GM12864 (cell line): ENCODE measurements around the gene CFHR3.
"Not testable (repeated sequence)": the region's sequence is repeated elsewhere in the genome, so short reads cannot be mapped to it uniquely, and the experiment has no call there.

Experiments used
- DNase-seq: peaks from one replicate; pipeline ENCODE4 v3.0.0-alpha.2; 2011; ENCODE audit warnings: low read depth
- H3K4me3 ChIP-seq: 2 replicates; pipeline ENCODE4 v1.5.1; 2011; ENCODE audit warnings: mild to moderate bottlenecking, low read depth, low read length, control low read depth
- TF ChIP-seq, protein P1 (sequence below): IDR thresholded peaks from 2 replicates; pipeline ENCODE4 v1.5.1; 2011; ENCODE audit warnings: low read depth, mild to moderate bottlenecking, moderate library complexity, low read length, control low read depth, inconsistent platforms; ENCODE audit errors: missing control alignments

CFHR3 gene

GRCh38 chr1:196773713-196774112 lies 927 bp upstream of the CFHR3 start:
- H3K4me3 ChIP-seq: no peak overlapping the region
- TF ChIP-seq, protein P1, sequence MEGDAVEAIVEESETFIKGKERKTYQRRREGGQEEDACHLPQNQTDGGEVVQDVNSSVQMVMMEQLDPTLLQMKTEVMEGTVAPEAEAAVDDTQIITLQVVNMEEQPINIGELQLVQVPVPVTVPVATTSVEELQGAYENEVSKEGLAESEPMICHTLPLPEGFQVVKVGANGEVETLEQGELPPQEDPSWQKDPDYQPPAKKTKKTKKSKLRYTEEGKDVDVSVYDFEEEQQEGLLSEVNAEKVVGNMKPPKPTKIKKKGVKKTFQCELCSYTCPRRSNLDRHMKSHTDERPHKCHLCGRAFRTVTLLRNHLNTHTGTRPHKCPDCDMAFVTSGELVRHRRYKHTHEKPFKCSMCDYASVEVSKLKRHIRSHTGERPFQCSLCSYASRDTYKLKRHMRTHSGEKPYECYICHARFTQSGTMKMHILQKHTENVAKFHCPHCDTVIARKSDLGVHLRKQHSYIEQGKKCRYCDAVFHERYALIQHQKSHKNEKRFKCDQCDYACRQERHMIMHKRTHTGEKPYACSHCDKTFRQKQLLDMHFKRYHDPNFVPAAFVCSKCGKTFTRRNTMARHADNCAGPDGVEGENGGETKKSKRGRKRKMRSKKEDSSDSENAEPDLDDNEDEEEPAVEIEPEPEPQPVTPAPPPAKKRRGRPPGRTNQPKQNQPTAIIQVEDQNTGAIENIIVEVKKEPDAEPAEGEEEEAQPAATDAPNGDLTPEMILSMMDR: no peak
- DNase-seq: no peak

GRCh38 chr1:196774175-196774574 lies 465 bp upstream of the CFHR3 start:
- no peak overlapping the region for H3K4me3 ChIP-seq
- no peak for DNase-seq
- TF ChIP-seq, protein P1: no peak

GRCh38 chr1:196777603-196778002 lies 3.0 kb downstream of the CFHR3 start:
- DNase-seq: no peak
- no peak overlapping the region for H3K4me3 ChIP-seq
- TF ChIP-seq, protein P1: no peak

- no peak overlapping the region for H3K4me3 ChIP-seq
- no peak for DNase-seq
- TF ChIP-seq, protein P1: no peak
These were observed 4.5 kb downstream of the CFHR3 start for GRCh38 chr1:196779093-196779492.

- not testable (repeated sequence) for H3K4me3 ChIP-seq, DNase-seq
These were observed 16.6 kb downstream of the CFHR3 start for GRCh38 chr1:196791252-196791651.

GRCh38 chr1:196794103-196794502 lies 19.5 kb downstream of the CFHR3 start:
- not testable (repeated sequence) for DNase-seq, H3K4me3 ChIP-seq

GRCh38 chr1:196797891-196798290 lies 23.3 kb downstream of the CFHR3 start:
- TF ChIP-seq, protein P1: no peak
- DNase-seq: no peak
- no peak overlapping the region for H3K4me3 ChIP-seq

DNA sequence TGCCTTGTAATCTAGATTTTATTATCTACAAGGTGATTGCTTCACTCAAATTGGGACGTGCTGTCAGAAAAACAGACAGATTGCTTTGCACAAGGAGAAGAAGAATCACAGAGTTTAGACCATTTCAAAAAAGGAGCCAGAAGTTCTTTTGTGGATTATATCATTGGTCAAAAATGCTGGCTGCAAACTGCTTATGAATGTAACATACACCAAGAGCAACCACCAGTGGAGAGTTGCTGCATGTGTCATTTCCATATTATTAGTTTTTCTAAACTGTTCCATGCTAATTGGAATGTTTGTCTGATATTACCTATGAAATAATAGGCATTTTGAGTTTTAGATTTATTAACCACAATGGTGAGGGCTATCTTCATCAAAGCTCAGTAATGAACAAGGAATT lies 27.3 kb downstream of the CFHR3 start:
- not testable (repeated sequence) for H3K4me3 ChIP-seq, DNase-seq
